ENCODE data around the gene BRINP3.

BRINP3 gene

DNA sequence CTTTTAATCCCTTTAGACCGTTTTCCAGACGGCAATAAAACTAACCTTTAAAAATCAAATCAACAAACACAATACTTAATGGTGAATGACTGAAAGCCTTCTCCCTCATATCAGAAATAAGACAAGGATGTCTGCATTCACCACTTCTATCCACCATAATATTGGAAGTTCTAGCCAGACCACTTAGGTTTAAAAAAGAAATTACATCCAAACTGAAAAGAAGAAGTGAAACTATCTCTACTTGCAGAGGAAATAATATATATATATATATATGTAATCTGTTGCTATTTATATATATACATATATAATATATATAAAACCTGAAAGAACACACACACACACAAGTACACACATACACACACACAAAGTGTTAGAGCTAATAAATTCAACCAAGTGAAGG, 100.4 kb downstream of the BRINP3 start:
- H3K4me3 ChIP-seq (ENCODE audit: low read length), result no peak overlapping the region
- no peak for DNase-seq (ENCODE audit: low read depth)
- TF ChIP-seq, protein P1, sequence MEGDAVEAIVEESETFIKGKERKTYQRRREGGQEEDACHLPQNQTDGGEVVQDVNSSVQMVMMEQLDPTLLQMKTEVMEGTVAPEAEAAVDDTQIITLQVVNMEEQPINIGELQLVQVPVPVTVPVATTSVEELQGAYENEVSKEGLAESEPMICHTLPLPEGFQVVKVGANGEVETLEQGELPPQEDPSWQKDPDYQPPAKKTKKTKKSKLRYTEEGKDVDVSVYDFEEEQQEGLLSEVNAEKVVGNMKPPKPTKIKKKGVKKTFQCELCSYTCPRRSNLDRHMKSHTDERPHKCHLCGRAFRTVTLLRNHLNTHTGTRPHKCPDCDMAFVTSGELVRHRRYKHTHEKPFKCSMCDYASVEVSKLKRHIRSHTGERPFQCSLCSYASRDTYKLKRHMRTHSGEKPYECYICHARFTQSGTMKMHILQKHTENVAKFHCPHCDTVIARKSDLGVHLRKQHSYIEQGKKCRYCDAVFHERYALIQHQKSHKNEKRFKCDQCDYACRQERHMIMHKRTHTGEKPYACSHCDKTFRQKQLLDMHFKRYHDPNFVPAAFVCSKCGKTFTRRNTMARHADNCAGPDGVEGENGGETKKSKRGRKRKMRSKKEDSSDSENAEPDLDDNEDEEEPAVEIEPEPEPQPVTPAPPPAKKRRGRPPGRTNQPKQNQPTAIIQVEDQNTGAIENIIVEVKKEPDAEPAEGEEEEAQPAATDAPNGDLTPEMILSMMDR (conservative IDR thresholded peaks at IDR 0.05; ENCODE audit: low read length), result no peak

DNA sequence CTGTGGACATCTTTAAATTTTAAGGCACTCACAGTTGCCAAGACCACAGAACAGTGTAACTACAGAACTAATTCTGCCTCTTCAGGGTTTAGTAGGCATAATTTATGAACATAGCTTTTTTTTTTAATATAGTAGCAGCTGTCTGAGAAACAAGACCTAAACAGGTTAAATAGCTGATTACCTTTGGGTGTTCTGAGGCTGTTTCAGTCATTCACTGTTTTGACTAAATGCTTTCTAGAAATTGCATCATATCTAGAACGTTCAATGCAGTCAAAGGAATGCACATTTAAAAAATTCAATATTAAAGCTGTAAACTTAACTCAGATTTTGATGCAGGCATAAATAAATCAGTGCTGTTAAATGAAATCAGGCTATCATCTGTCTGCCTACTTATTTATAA, 101.6 kb downstream of the BRINP3 start:
- no peak overlapping the region for H3K4me3 ChIP-seq (ENCODE audit: low read length)
- TF ChIP-seq, protein P1 (conservative IDR thresholded peaks at IDR 0.05; ENCODE audit: low read length), result no peak
- no peak for DNase-seq (ENCODE audit: low read depth)

DNA sequence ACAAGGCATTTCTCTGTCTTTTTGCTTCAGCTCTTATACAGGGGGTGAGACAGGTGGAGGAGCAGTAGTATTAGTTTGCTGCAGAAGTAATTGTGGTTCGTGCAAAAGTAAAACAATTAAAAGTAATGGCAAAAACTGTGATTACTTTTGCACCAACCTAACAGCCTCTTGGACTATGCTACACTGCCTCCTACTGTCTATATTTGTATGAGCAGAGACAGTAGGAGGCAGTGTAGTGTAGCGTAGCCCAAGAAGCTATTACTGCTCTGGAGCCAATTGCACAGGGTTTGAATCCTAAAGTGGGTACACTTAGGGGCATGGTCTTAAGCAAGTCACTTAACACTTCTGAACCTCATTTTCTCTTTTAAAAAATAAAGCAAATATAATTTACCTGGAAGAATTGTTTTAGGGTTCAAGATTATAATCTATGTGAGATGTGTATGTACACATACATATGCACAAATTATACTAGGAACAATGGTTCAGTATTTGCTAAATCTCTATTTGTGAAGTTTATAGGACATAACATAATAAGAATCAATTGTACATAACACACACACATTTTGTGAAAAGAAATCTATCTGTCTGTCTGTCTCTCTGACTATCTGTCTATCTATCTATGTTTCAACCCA, 103.8 kb downstream of the BRINP3 start:
- no peak overlapping the region for H3K4me3 ChIP-seq (ENCODE audit: low read length)
- TF ChIP-seq, protein P1 (conservative IDR thresholded peaks at IDR 0.05; ENCODE audit: low read length), result no peak
- DNase-seq (ENCODE audit: low read depth), result no peak

DNA sequence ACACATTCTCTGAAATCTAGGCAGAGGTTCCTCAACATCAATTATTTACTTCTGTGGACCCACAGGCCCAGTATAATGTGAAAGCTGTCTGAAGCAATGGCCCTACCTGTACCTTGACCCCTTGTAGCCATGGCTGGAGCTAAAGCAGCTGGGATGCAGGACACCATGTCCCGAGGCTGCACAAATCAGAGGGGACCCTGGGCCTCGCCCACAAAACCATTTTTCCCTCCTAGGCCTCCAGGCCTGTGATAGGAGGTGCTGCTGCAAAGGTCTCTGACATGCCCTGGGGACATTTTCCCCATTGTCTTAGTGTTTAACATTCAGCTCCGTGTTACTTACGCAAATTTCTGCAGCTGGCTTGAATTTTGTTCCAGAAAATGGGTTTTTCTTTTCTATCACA, 110.5 kb downstream of the BRINP3 start:
- TF ChIP-seq, protein P1 (conservative IDR thresholded peaks at IDR 0.05; ENCODE audit: low read length), result no peak
- no peak overlapping the region for H3K4me3 ChIP-seq (ENCODE audit: low read length)
- DNase-seq (ENCODE audit: low read depth), result no peak

DNA sequence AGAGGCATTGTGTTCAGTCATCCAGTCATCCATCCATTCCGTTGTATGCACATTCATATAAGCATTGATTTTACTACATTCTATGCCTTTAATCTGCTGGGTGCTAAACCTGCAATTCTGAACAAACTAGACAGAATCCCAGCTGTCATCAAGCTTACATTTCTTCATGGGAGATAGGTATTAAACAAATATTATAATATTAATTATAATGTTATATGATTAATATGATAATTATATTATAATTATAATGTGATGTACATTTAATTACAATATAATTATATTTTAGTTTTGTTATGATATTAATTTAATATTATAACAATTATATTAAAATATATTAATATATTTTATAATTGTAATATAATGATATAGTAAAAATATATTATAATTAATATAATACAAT, 112.4 kb downstream of the BRINP3 start:
- DNase-seq (ENCODE audit: low read depth), result no peak
- TF ChIP-seq, protein P1 (conservative IDR thresholded peaks at IDR 0.05; ENCODE audit: low read length), result no peak
- no peak overlapping the region for H3K4me3 ChIP-seq (ENCODE audit: low read length)

DNA sequence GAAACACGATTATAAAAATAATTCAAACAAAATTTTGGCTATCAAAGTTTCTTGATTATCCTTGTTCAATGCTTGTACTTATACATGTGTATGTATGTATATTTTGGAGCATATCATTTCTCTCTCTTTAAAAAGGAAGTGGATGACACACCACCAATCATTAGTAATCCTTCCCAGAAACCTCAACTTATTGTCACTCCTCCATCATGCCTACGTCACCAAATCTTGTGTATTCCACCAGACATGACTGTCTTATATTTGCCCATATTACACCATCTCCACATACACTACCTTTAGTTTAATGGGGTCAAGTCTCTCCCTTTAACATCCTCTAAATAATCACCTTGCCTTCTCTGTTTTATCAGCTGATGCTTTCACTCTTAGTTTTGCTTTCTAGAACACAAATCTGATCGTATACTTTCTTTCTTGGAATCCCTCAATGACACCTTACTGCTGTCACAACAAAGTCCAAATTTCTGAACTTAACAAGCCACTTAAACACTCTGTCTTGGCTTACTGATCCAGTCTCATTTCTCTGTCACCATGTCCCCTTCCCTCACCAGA, 124.0 kb downstream of the BRINP3 start:
- no peak overlapping the region for H3K4me3 ChIP-seq (ENCODE audit: low read length)
- TF ChIP-seq, protein P1 (conservative IDR thresholded peaks at IDR 0.05; ENCODE audit: low read length), result no peak
- DNase-seq (ENCODE audit: low read depth), result no peak

DNA sequence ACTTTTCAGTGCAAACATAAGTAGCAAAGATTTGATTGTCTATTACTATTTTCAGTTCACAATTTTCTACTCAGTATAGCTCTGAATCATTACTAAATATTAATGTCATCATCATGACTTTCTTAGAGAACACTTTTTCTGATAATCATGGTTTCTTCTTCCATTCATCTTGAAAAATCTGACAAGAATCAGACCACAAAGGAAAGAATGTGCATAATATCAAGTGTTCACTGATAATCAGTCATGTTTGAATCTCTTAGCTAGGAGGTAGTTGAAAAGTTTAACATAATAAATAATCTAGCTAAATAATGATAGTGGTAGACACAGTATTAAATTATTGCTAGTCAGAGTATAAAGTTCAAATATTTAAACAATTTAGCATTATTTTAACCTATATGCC, 133.2 kb downstream of the BRINP3 start:
- TF ChIP-seq, protein P1 (conservative IDR thresholded peaks at IDR 0.05; ENCODE audit: low read length), result no peak
- no peak overlapping the region for H3K4me3 ChIP-seq (ENCODE audit: low read length)
- DNase-seq (ENCODE audit: low read depth), result no peak
